KOPT-K1 (cell line): Measurements from ENCODE around the gene HPSE2.

Source experiments
- H3K27ac ChIP-seq: fragments of 200-600 bp; sonication (generic); 2 replicates; pipeline ENCODE4 v1.5.1; 2016; ENCODE audit warnings: antibody characterized with exemption, mild to moderate bottlenecking, low read depth, low read length; ENCODE audit not compliant: poor library complexity, severe bottlenecking
- H3K36me3 ChIP-seq: fragments of 200-600 bp; sonication (generic); 2 replicates; pipeline ENCODE4 v1.5.1; 2017; ENCODE audit warnings: antibody characterized with exemption, mild to moderate bottlenecking, low read length, moderate library complexity; ENCODE audit not compliant: insufficient read depth
- H3K9me3 ChIP-seq: fragments of 200-600 bp; sonication (generic); 2 replicates; pipeline ENCODE4 v1.5.1; 2017; ENCODE audit warnings: antibody characterized with exemption, low read length, mild to moderate bottlenecking; ENCODE audit not compliant: insufficient read depth, poor library complexity, severe bottlenecking

The HPSE2 gene

GRCh38 chr10:98611436-98611835 is 624.2 kb downstream of the HPSE2 start:
- H3K27ac ChIP-seq: no peak overlapping the region
- H3K9me3 ChIP-seq: no peaks in the 10 kb centered on the region
- no peaks in the 10 kb centered on the region for H3K36me3 ChIP-seq

- H3K36me3 ChIP-seq: no peaks in the 10 kb centered on the region
- H3K27ac ChIP-seq: no peak overlapping the region
- no peaks in the 10 kb centered on the region for H3K9me3 ChIP-seq
Measured at GRCh38 chr10:98610836-98611235, 624.8 kb downstream of the HPSE2 start.

GRCh38 chr10:98610301-98610700 is 625.4 kb downstream of the HPSE2 start:
- no peak overlapping the region for H3K27ac ChIP-seq
- no peaks in the 10 kb centered on the region for H3K36me3 ChIP-seq
- no peaks in the 10 kb centered on the region for H3K9me3 ChIP-seq

- no peak overlapping the region for H3K27ac ChIP-seq
- H3K36me3 ChIP-seq: no peaks in the 10 kb centered on the region
- no peaks in the 10 kb centered on the region for H3K9me3 ChIP-seq
Measured at GRCh38 chr10:98609265-98609664, 626.4 kb downstream of the HPSE2 start.

- H3K27ac ChIP-seq: no peak overlapping the region
- H3K36me3 ChIP-seq: no peaks in the 10 kb centered on the region
- H3K9me3 ChIP-seq: no peaks in the 10 kb centered on the region
Measured at GRCh38 chr10:98608411-98608810, 627.2 kb downstream of the HPSE2 start.

- no peak overlapping the region for H3K27ac ChIP-seq
- H3K9me3 ChIP-seq: no peaks in the 10 kb centered on the region
- no peaks in the 10 kb centered on the region for H3K36me3 ChIP-seq
Measured at GRCh38 chr10:98602224-98602623, 633.4 kb downstream of the HPSE2 start.

GRCh38 chr10:98599032-98599610 is 636.5 kb downstream of the HPSE2 start:
- Histone ChIP-seq H3K36me3 (no peaks in the 10 kb centered on the region), H3K9me3 (no peaks in the 10 kb centered on the region), H3K27ac (no peak overlapping the region)

- no peak overlapping the region for H3K27ac ChIP-seq
- no peaks in the 10 kb centered on the region for H3K36me3 ChIP-seq
- H3K9me3 ChIP-seq: no peaks in the 10 kb centered on the region
Measured at GRCh38 chr10:98596404-98596803, 639.2 kb downstream of the HPSE2 start.

- Histone ChIP-seq H3K27ac (no peak overlapping the region), H3K9me3 (no peaks in the 10 kb centered on the region), H3K36me3 (no peaks in the 10 kb centered on the region)
Measured at GRCh38 chr10:98589691-98590090, 646.0 kb downstream of the HPSE2 start.

- H3K9me3 ChIP-seq: no peaks in the 10 kb centered on the region
- H3K27ac ChIP-seq: no peak overlapping the region
- H3K36me3 ChIP-seq: no peaks in the 10 kb centered on the region
Measured at GRCh38 chr10:98589007-98589406, 646.6 kb downstream of the HPSE2 start.

- Histone ChIP-seq H3K27ac (no peak overlapping the region), H3K9me3 (no peaks in the 10 kb centered on the region), H3K36me3 (no peaks in the 10 kb centered on the region)
Measured at GRCh38 chr10:98587156-98587837, 648.4 kb downstream of the HPSE2 start.

GRCh38 chr10:98586096-98586495 is 649.6 kb downstream of the HPSE2 start:
- Histone ChIP-seq H3K36me3 (no peaks in the 10 kb centered on the region), H3K9me3 (no peaks in the 10 kb centered on the region), H3K27ac (no peak overlapping the region)

- Histone ChIP-seq H3K27ac (no peak overlapping the region), H3K9me3 (no peaks in the 10 kb centered on the region), H3K36me3 (no peaks in the 10 kb centered on the region)
Measured at GRCh38 chr10:98582363-98582762, 653.3 kb downstream of the HPSE2 start.

- Histone ChIP-seq H3K36me3 (no peaks in the 10 kb centered on the region), H3K9me3 (no peaks in the 10 kb centered on the region), H3K27ac (no peak overlapping the region)
Measured at GRCh38 chr10:98577578-98577977, 658.1 kb downstream of the HPSE2 start.

- Histone ChIP-seq H3K36me3 (no peaks in the 10 kb centered on the region), H3K9me3 (no peaks in the 10 kb centered on the region), H3K27ac (no peak overlapping the region)
Measured at GRCh38 chr10:98577168-98577567, 658.5 kb downstream of the HPSE2 start.

- H3K36me3 ChIP-seq: no peaks in the 10 kb centered on the region
- H3K27ac ChIP-seq: no peak overlapping the region
- no peaks in the 10 kb centered on the region for H3K9me3 ChIP-seq
Measured at GRCh38 chr10:98576096-98576495, 659.6 kb downstream of the HPSE2 start.
